Activated CD8-positive, alpha-beta memory T cell treated with anti-CD3 and anti-CD28 coated beads for 1 hour (primary cell): ENCODE measurements around the gene CAPZA2.
"Not testable (repeated sequence)": the region's sequence is repeated elsewhere in the genome, so short reads cannot be mapped to it uniquely, and the experiment has no call there.

Source experiments
- DNase-seq, 2 donors: peaks; one replicate each; pipeline ENCODE4 v3.0.0-alpha.2; 2020; ENCODE audit warnings: low read depth in 1 of 2; ENCODE audit errors: extremely low read depth in 1 of 2

Gene CAPZA2

DNA sequence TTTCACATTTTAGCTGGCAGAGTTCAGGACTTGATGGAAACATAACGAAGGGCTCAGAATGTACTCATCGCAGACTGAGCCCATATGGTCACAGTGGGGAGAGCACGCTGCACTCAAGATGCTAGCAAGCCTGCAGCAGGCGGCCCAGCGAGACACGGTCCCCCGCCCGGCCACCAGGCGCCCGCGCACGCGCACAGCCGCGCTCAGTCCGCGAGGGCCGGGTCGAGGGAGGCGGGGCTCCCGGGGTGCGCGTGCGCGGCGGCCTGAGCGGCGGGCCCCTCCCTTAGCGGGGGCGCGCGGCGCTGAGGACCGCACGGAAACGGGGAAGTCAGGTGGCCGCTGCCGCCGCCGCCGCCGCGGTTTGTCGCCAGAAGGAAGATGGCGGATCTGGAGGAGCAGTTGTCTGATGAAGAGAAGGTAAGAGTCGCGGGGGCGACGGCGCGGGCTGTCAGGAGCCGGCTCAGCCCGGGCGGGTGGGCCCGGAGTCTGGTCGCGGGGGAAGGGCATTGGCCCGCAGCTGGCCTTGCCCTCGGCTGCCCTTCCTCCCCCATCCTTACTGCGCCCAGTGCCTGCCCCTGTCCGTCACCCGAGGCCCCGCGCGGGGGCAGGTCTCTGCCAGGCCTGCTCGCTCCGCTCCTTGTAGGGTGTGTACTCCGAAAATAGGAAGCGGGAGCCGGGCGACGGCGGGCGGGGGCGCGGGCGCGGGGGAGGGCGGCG lies at the start of gene CAPZA2:
Gene CAPZA2, plus strand, starts transcription at position 354 of the 717 bp plus-strand sequence. Its CDS starts 25 bp downstream, at position 379.
- DNase-seq = peak; percentile 76 to 94

DNA sequence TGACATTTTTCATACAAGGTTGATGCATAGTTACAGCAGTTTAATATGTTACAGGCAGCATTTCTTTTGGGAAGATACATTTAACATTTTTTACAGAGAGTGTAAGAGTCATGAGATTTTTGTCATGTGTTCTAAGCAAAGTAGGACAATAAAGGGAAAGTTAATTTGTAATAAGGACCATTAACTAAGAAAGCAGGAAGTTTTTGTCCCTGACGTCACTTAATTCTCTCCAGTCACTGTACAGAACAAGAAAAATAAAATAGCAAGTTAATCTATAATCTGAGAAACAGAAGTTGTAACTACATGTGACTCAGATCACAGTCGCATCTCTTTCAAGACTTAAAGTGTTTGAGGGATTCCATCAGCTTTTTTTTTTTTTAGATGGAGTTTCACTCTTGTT lies 49.5 kb upstream of the CAPZA2 start:
- DNase-seq = no peak

DNA sequence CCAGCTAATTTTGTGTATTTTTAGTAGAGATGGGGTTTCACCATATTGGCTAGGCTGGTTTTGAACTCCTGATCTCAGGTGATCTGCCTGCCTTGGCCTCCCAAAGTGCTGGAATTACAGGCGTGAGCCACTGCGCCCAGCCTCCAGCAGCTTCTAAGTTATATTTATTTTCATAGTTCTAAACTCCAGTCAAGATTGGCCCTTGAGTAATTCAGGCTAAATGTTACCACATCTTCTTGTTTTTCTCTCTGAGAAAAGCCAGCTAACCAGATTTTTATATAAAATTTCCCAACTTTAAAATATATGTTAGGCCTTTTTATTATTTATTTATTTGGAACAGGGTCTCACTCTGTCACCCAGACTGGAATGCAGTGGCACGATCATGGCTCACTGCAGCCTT lies 49.0 kb upstream of the CAPZA2 start:
- DNase-seq = not testable (repeated sequence)

DNA sequence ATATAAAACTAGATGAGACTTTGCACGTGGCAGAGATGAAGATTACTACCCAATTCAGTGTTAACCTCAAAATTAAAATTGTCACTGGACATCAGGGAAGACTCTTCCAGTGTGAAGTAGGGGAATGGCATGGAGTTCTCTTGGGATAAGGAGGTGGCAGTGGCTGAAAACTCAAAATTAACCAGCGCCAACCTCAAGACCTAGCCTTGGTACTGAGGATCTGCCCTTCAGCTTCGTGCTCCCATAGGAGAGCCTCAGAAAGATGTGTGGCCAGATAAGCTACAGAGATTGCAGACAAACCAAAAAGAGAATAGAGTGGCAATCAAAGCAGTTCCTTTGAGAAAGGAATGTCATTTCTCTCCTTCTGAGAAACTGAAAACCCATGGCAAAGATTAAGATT lies 47.3 kb upstream of the CAPZA2 start:
- no peak for DNase-seq

DNA sequence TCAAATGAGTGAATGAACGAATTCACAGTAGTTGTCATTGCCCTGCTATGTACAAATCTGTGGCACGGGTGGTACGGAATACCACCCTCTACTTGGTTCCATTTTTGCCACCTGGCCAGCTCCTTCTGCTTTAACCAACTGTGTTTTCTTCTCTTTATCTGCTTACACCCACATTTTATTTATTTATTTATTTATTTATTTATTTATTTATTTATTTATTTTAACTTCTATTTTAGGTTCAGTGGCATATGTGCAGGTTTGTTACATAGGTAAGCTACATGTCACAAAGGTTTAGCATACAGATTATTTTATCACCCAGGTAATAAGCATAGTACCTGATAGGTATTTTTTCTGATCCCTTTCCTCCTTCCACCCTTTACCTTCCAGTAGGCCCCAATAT lies 42.2 kb upstream of the CAPZA2 start:
- no peak for DNase-seq

DNA sequence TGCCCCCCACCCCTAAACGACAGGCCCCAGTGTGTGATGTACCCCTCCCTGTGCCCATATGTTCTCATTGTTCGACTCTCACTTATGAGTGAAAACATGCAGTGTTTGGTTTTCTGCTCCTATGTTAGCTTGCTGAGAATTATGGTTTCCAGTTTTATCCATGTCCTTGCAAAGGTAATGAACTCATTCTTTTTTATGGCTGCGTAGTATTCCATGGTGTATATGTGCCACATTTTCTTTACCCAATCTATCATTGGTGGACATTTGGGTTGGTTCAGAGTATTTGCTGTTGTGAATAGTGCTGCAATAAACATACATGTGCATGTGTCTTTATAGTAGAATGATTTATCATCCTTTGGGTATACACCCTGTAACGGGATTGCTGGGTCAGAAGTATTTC lies 40.7 kb upstream of the CAPZA2 start:
- not testable (repeated sequence) for DNase-seq

DNA sequence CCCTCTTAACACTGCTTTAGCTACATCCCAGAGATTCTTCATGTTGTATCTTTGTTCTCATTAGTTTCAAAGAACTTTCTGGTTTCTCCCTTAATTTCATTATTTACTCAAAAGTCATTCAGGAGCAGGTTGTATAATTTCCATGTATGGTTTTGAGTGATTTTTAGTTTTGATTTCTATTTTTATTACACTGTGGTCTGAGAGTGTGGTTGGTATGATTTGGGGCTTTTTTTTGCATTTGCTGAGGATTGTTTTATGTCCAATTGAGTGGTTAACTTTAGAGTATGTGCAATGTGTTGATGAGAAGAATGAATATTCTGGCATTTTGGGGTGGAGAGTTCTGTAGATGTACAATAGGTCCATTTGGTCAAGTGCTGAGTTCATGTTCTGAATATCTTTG lies 37.9 kb upstream of the CAPZA2 start:
- DNase-seq = no peak

DNA sequence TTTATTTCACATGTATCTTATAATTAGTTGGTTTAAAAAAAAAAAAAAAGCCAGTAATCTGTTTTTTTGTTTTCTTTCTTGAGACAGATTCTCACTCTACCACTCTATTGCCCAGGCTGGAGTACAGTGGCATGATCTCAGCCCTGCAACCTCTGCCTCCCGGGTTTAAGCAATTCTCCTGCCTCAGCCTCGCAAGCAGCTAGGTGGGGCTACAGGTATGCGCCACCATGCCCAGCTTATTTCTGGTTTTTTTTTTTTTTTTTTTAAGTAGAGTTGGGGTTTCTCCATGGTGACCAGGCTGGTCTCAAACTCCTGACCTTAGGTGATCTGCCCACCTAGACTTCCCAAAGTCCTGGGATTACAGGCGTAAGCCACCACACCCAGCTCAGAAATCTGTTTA lies 34.1 kb upstream of the CAPZA2 start:
- no peak for DNase-seq

DNA sequence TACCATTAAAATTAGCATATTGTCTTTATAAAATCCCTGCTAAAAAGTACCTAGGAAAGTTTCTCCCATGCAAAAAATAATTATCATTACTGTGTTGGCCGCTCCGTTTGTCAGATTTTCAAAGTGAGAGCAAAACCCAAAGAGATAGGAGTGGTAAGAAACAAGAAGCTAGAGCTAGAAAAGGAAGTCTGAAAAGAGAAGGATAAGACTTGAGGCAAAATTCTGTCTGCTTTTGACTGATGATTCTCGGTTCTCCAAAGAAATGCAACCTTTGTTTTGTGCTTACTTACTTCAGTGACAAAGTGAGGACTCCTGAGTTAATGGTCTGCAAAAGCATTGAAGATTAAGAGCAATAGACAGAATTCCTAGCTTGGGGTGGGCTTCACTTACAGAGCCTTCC lies 33.3 kb upstream of the CAPZA2 start:
- DNase-seq = no peak

DNA sequence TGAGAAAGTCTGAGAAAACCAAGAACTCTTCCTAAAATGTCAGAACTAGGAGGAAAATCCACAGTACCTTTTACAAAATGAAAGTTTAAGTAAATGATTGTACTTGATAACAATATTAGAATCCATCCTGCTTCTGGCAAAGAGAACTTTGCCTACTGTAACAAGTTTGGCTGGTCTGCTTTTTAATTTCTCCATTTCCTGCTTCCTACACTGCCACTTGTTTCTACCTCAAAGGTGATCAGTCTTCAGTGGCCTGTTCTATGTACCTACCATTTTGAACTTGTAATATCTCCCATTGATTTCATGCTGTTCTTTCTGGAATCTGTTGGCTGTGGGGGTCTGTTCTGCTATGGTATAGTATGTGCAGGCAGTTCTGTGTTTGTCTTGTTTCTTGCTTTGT lies 32.9 kb upstream of the CAPZA2 start:
- DNase-seq = no peak

DNA sequence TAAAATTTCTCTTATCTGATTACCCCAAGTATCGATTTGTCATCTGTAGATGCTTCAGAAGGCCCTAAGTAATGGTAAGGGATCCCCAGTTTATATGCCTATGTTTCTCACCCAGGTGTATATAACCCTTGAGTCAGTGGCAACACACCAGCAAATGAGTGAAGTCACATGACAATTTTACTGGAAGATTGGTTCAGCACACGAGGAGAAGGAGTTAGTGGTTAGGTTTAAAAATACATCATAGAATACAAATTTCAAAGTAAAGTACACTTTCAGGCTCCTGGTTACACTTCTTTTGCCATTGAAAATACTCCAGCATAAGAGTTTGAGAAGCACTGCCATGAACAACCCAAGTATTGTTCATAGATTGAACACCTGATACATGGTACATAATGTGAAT lies 29.7 kb upstream of the CAPZA2 start:
- no peak for DNase-seq

DNA sequence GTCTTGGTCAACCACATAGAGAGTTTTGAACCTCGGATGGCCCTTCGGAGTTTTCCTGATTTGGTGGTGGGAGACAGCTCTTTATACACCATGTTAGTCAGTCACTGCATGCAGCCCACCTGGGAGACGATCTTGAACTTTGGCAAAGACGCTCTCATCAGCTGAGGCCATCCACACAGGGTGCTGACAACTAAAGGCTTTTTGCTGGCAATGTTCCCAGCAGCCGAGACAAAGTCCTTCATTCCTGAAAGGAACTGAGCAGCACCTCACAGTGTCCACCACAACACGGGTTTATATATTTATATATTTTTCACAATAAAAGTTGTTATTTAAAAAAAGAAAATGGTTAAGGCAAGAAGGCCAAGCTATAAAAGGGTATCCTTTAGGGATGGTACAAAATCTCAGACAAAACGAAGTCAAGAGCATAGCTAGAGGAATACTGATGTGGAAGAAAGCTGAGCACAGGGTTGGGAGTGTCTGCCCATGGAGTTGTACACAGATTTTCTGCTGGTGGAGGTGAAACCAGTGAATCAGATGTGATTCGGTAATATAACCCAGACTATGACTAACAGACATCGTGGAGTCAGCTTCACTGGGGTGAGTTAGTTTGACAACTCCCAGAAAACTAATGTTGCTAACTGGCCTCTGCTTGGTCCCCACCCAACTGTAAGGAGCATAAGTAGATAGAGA lies 27.4 kb upstream of the CAPZA2 start:
- no peak for DNase-seq

DNA sequence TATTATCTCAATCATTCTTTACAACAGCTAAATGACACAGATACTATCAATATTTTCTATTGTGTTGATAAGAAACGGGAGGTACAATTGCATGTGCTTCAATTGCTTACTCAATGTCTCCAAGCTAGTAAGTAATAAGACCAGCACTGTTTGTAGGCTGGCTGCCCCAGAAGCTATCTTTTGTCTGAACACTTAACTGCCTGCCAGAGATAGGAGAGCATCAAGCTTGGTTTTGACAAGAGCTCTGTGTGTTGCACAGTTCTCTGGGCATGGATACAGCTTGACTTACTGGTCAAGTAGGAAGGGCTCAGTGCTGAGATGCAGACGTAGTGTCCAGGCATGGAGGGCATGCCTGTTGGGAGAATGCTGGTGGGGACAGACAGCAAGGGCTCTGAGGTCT lies 26.3 kb upstream of the CAPZA2 start:
- no peak for DNase-seq

DNA sequence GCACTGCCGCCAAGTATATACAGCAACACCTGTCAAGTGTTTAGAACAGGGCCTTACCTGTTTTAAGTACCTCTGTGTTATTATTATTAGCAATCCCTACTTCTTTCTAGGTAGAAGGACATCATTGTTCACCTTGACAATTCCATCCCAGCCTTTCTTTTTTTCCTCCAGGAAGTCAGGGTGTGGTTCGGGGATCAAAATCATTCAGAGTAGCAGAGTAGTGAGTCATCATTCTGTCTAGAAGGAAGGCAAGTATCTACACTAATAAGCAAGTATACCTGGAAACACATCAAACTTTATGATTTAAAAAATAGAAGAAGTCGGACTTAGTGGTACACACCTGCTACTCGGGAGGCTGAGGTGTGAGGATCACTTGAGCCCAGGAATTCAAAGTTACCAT lies 25.5 kb upstream of the CAPZA2 start:
- no peak for DNase-seq

DNA sequence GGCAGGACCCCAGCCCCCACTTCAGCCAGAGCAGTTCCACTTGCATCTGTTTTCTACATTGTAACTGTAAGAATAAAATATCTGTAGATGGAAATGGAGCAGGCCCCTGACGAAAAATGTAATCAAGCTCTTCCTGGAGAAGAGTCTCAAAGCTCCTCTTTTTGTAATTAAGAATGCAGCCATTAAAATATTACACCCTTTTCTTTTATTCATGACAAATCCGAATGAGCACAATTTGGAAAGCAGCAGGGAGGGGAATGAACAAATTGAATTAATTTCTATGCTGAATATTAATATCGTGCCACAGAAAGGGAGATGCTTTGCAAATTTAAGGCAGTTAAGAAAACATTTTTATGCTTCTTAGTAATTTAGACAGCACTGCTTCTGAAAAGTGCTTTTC lies 24.8 kb upstream of the CAPZA2 start:
- DNase-seq = no peak

DNA sequence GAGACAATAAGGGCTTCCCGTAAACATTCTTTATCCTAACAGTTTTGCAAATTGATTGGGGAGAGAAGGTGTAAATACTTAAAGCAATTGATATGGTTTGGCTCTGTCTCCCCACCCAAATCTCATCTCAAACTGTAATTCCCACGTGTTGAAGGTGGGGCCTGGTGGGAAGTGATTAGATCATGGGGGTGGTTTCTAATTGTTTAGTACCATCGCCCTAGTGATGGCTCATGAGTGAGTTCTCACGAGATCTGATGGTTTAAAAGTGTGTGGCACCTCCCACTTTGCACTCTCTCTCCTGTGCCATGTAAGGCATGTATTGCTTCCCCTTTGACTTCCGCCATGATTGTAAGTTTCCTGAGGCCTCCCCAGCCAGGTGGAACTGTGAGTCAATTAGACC lies 22.1 kb upstream of the CAPZA2 start:
- no peak for DNase-seq

DNA sequence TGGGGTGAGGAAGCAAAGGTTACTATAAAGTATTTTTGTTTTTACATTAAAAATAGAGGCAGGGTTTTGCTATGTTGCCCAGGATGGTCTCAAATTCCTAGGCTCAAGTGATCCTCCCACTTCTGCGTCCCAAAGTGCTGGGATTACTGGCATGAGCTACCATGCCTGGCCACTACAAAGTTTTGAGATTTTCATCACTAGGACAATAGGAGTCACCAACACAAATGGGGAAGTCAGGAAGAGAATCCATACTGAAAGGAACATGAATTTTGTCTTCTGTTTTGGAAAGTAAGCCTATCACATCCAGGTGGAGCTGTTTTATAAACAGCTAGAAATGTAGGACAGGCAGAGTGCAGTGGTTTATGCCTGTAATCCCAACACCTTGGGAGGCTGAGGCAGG lies 20.0 kb upstream of the CAPZA2 start:
- DNase-seq = no peak

DNA sequence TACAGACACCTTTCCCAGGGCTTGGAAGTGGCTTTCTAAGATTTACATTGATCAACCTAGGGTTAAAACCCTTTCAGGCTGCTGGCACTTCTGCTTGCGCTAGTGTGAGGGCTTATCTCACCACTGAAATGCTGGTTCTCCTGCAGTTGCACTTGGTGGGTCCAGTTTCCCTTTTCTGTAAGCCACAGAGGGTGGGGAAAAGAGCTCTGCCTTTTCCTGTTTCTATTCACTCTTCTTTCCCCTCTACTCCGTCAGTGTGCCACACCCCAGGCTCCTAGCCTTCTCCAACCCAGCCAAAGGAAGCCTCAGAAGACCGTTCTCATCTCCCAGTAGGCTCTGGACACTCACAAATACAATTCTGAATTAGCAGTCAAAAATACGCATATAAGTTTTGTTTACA lies 19.0 kb upstream of the CAPZA2 start:
- DNase-seq = no peak

DNA sequence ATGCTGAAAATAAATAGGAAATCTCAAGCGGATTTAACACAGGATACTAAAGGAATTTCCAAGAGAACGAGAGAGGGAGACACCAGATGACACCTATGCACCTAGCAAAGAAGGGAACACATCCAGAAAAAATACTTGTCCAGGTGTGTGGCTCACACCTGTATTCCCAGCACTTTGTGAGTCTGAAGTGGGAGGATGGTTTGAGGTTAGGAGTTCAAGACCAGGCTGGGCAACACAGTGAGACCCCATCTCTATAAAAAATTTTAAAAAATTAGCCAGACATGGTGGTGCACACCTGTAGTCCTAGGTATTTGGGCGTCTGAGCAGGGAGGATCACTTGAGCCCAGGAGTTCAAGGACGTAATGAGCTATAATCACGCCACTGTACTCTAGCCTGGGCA lies 11.2 kb upstream of the CAPZA2 start:
- no peak for DNase-seq

DNA sequence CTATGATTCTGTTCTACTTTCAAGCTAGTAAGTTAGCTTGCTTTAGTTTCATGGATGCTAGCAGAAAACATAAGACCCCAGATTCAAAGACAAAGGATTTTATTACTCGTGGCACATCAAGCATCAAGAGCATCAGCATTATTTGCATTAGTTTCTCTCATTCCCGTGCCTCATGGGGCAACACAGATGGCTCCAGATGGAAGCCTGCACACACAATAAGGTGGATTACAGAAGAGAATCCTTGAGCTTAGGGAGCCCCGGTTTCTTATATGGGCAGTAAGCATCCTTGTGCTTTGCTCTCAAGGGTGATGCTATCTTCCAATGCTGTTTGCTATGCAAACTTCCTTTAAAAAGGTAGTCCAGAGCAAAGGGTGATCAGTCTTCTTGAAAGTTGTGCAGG lies 10.7 kb upstream of the CAPZA2 start:
- DNase-seq = no peak

DNA sequence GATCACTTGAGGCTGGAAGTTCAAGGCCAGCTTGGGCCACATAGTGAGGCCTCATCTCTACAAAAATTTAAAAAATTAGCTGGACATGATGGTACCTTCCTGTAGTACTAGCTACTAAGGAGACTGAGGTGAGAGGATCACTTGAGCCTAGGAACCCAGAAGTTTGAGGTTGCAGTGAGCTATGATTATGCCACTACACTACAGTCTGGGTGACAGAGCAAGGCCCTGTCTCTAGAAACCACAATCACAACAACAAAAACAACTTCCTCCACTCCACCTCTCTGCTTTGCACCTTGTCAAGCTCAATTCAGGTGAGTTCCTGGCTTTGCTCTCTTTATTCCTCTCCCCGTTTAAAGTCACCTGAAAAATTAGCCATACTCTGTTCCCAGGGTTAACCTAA lies 8.3 kb upstream of the CAPZA2 start:
- DNase-seq = no peak

DNA sequence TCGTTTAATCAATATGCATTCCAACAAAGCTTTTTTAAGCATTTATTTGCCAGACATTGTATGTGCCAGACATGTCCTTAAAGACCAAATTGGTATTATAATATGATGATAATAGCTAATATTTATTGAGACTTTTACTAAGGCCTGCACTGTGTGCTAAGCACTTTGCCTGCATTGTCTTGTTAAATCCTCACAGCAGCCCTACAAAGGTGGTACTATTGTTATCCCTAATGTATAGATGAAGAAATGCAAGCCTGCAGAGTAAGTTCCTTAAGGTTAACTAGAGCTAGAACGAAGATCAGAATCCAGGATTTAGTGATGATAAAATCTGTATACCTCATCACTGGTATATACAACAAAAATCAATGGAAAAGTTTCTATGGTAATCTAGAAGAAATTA lies 5.3 kb upstream of the CAPZA2 start:
- DNase-seq = no peak

DNA sequence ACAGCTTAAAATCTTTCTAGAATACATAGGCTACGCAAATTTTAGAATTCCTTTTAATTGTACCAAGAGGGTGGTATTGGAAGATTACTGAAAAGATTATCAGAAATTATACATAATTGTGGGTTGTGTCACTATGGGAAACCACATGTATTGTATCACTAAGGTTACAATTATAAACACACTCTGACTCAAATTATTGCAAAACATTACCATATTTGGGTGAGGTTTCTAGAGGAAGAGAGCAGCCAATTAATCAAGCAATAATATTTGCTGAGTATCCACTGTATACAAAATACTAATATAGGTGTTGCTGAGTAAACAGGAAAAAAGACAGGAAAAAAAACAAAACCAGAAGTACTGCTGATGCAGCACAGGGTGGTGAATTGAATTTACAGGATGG lies 3.1 kb upstream of the CAPZA2 start:
- no peak for DNase-seq
